Measurements from ENCODE around the gene STOML1. TPM values are rescaled to one million over a fixed set of nuclear protein-coding genes. Genes with fewer than 3 reads are reported as not detected.

Gene STOML1
- polyA plus RNA-seq, 2 of the 4 experiments (the other 2 are of a cell fraction), result 4.3 to 4.9 TPM

DNA sequence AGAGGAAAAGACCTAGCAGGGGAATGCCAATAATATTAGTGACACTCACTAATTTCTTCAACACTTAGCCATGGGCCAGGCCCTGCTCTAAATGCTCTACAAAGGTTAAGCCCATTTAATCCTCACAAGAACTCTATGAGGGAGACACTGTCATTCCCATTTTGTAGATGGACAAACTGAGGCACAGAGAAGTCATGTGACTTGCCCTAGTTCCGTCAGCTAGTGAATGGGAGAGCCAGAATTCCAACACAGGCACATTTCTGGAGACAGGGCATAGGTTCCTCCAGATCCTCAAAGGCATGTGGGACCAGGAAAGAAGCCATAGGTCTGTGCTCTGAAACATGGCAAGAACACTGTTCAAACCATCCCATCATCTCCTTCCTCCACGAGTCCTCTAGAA is 34.3 kb downstream of the STOML1 start:
- Histone ChIP-seq H3K4me1 (peaks cover 12% of the 10 kb centered on the region), H3K4me2 (no peak overlapping the region), H3K27ac (no peak overlapping the region), H3K4me3 (no peak overlapping the region), H3K9me3 (no peaks in the 10 kb centered on the region)
- CTCF ChIA-PET, result interaction anchor here (3.6 kb wide), 1 partner anchor 16 kb away, joined by 18 read pairs; no protein-coding TSS in a partner anchor
- ATAC-seq (no peak), FAIRE-seq (no peak), DNase-seq (ENCODE audit: low read depth in 1 of 2, low spot score in 1 of 2) (no peak)
- POLR2A ChIA-PET, result interaction anchor here (0.8 kb wide), 1 partner anchor 30 kb away, joined by 3 read pairs; no protein-coding TSS in a partner anchor
- 70% methylated on average over 2 of the region's 2 CpGs for WGBS (ENCODE audit: missing lambda C conversion rate)
- TF ChIP-seq, protein P1, sequence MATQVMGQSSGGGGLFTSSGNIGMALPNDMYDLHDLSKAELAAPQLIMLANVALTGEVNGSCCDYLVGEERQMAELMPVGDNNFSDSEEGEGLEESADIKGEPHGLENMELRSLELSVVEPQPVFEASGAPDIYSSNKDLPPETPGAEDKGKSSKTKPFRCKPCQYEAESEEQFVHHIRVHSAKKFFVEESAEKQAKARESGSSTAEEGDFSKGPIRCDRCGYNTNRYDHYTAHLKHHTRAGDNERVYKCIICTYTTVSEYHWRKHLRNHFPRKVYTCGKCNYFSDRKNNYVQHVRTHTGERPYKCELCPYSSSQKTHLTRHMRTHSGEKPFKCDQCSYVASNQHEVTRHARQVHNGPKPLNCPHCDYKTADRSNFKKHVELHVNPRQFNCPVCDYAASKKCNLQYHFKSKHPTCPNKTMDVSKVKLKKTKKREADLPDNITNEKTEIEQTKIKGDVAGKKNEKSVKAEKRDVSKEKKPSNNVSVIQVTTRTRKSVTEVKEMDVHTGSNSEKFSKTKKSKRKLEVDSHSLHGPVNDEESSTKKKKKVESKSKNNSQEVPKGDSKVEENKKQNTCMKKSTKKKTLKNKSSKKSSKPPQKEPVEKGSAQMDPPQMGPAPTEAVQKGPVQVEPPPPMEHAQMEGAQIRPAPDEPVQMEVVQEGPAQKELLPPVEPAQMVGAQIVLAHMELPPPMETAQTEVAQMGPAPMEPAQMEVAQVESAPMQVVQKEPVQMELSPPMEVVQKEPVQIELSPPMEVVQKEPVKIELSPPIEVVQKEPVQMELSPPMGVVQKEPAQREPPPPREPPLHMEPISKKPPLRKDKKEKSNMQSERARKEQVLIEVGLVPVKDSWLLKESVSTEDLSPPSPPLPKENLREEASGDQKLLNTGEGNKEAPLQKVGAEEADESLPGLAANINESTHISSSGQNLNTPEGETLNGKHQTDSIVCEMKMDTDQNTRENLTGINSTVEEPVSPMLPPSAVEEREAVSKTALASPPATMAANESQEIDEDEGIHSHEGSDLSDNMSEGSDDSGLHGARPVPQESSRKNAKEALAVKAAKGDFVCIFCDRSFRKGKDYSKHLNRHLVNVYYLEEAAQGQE (IDR thresholded peaks at IDR 0.05), result no peak

DNA sequence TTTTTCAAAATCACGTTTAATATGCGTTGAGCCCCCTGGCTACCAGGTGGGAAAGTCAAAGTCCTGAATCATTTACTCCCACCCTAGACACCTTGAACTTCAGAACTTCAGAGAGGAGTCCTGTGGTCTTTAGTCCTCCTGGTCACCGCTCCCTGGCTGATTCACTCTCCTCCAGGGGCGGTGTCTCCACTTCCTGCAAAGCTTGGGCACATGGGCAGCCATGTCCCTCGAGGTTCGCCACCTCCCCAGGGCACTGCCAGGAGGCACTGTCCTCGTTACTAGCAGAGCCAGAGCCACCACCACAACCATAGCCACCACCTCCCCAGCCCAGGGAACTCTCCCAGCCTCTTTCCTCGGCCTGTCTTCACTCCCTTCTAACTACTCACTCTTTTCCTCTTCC is 34.8 kb downstream of the STOML1 start:
- Histone ChIP-seq H3K4me3 (no peak overlapping the region), H3K9me3 (no peaks in the 10 kb centered on the region), H3K27ac (peak overlapping the region in 1 of 2 experiments; percentile 53; a peak in 1 of 6 replicates), H3K4me1 (peaks cover 12% of the 10 kb centered on the region), H3K4me2 (no peak overlapping the region; the same call in 2 of the 3 replicates)
- WGBS (ENCODE audit: missing lambda C conversion rate), result 71% methylated on average over 4 of the region's 8 CpGs
- no peak for FAIRE-seq
- ATAC-seq, result no peak
- no peak for DNase-seq (ENCODE audit: low read depth in 1 of 2, low spot score in 1 of 2)
- ChIA-PET CTCF (interaction anchor here (1.3 to 3.6 kb wide), 4 partner anchors 8 to 92 kb away, joined by 4 to 18 read pairs (median 5); no protein-coding TSS in a partner anchor), POLR2A (interaction anchor here (0.8 kb wide), 1 partner anchor 29 kb away, joined by 3 read pairs; no protein-coding TSS in a partner anchor)
- TF ChIP-seq ZSCAN20 (CRISPR knock-in tag; IDR thresholded peaks at IDR 0.05) (no peak), KDM5A (IDR thresholded peaks at IDR 0.05) (no peak), RARB (CRISPR knock-in tag; IDR thresholded peaks at IDR 0.05) (no peak), RFX5 (IDR thresholded peaks at IDR 0.05) (no peak), MAFK (IDR thresholded peaks at IDR 0.05; ENCODE audit: partially characterized antibody) (no peak), SREBF2 (IDR thresholded peaks at IDR 0.05) (no peak), MAZ (IDR thresholded peaks at IDR 0.05; ENCODE audit: borderline replicate concordance, low read depth, low read length) (no peak), GATA3 (IDR thresholded peaks at IDR 0.05; ENCODE audit: borderline replicate concordance) (no peak), RAD21 (conservative IDR thresholded peaks at IDR 0.05 in 1 of 2, IDR thresholded peaks at IDR 0.05 in 1 of 2) (no peak)
- TF ChIP-seq, protein P2, sequence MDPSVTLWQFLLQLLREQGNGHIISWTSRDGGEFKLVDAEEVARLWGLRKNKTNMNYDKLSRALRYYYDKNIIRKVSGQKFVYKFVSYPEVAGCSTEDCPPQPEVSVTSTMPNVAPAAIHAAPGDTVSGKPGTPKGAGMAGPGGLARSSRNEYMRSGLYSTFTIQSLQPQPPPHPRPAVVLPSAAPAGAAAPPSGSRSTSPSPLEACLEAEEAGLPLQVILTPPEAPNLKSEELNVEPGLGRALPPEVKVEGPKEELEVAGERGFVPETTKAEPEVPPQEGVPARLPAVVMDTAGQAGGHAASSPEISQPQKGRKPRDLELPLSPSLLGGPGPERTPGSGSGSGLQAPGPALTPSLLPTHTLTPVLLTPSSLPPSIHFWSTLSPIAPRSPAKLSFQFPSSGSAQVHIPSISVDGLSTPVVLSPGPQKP (IDR thresholded peaks at IDR 0.05; ENCODE audit: low read depth, low read length), result no peak
- TF ChIP-seq, protein P3, sequence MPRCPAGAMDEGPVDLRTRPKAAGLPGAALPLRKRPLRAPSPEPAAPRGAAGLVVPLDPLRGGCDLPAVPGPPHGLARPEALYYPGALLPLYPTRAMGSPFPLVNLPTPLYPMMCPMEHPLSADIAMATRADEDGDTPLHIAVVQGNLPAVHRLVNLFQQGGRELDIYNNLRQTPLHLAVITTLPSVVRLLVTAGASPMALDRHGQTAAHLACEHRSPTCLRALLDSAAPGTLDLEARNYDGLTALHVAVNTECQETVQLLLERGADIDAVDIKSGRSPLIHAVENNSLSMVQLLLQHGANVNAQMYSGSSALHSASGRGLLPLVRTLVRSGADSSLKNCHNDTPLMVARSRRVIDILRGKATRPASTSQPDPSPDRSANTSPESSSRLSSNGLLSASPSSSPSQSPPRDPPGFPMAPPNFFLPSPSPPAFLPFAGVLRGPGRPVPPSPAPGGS (IDR thresholded peaks at IDR 0.05), result no peak

DNA sequence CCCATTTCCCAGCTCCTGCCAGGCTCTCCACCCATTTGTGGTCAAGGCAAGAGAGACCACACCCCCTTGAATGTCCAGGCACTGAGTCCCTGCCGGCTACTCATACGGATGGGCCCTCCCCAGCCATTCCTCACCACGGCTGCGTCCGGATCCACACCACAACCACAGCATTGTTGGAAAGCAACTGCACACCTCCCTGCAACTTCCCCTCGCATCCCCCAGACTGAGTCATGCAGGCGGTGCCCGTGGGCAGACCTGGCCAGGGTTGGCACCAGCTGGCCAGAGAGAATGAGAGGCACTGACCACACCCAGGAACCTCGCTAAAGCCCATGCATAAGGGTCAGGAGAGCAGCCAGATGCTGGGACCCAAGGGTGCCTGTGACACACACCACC is 35.4 kb downstream of the STOML1 start:
- ChIA-PET CTCF (interaction anchor here (1.0 to 3.6 kb wide), 5 partner anchors 9 to 92 kb away, joined by 3 to 18 read pairs (median 5); no protein-coding TSS in a partner anchor), POLR2A (no interaction called here)
- 25% methylated on average over 5 of the region's 9 CpGs for WGBS (ENCODE audit: missing lambda C conversion rate)
- peak overlapping the region; percentile 56 for H3K4me2 ChIP-seq
- no peaks in the 10 kb centered on the region for H3K9me3 ChIP-seq
- H3K27ac ChIP-seq, result peak overlapping the region in 1 of 2 experiments; percentile 53; a peak in 2 of 6 replicates
- DNase-seq (ENCODE audit: low read depth in 1 of 2, low spot score in 1 of 2), result peak in 1 of 2 experiments; percentile 20
- H3K4me3 ChIP-seq, result no peak overlapping the region
- H3K4me1 ChIP-seq, result peaks cover 12% of the 10 kb centered on the region
- peak; percentile 58; a peak in 5 of 6 replicates for ATAC-seq
- no peak for FAIRE-seq
- TF ChIP-seq RCOR1 (IDR thresholded peaks at IDR 0.05; ENCODE audit: low read depth, low read length), result no peak
- TF ChIP-seq RAD21 (conservative IDR thresholded peaks at IDR 0.05 in 1 of 2, IDR thresholded peaks at IDR 0.05 in 1 of 2), result no peak
- no peak for TF ChIP-seq HOXA7 (CRISPR knock-in tag; IDR thresholded peaks at IDR 0.05)
- TF ChIP-seq MAFK (IDR thresholded peaks at IDR 0.05; ENCODE audit: partially characterized antibody), result no peak
- TF ChIP-seq MAZ (IDR thresholded peaks at IDR 0.05; ENCODE audit: borderline replicate concordance, low read depth, low read length), result no peak
- TF ChIP-seq EHMT2 (IDR thresholded peaks at IDR 0.05; ENCODE audit: low read depth), result no peak
- TF ChIP-seq, protein P3 (IDR thresholded peaks at IDR 0.05), result no peak
- no peak for TF ChIP-seq SREBF2 (IDR thresholded peaks at IDR 0.05)
- TF ChIP-seq, protein P4, sequence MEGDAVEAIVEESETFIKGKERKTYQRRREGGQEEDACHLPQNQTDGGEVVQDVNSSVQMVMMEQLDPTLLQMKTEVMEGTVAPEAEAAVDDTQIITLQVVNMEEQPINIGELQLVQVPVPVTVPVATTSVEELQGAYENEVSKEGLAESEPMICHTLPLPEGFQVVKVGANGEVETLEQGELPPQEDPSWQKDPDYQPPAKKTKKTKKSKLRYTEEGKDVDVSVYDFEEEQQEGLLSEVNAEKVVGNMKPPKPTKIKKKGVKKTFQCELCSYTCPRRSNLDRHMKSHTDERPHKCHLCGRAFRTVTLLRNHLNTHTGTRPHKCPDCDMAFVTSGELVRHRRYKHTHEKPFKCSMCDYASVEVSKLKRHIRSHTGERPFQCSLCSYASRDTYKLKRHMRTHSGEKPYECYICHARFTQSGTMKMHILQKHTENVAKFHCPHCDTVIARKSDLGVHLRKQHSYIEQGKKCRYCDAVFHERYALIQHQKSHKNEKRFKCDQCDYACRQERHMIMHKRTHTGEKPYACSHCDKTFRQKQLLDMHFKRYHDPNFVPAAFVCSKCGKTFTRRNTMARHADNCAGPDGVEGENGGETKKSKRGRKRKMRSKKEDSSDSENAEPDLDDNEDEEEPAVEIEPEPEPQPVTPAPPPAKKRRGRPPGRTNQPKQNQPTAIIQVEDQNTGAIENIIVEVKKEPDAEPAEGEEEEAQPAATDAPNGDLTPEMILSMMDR (IDR thresholded peaks at IDR 0.05), result no peak
- no peak for TF ChIP-seq HOXB13 (CRISPR knock-in tag; IDR thresholded peaks at IDR 0.05; ENCODE audit: low read depth)
- no peak for TF ChIP-seq POLR2AphosphoS2 (conservative IDR thresholded peaks at IDR 0.05; ENCODE audit: low read length)
- TF ChIP-seq POLR2A (IDR thresholded peaks at IDR 0.05; ENCODE audit: low read length), result no peak
- TF ChIP-seq ZFP36 (IDR thresholded peaks at IDR 0.05; ENCODE audit: borderline replicate concordance, partially characterized antibody), result no peak
